ENCODE data around the gene TMEM223. TPM values are rescaled to one million over a fixed set of nuclear protein-coding genes. Genes with fewer than 3 reads are reported as not detected.
"Not testable (repeated sequence)": the region's sequence is repeated elsewhere in the genome, so short reads cannot be mapped to it uniquely, and the experiment has no call there.

TMEM223 gene
- total RNA-seq, result 10 to 100 TPM; 12.9 to 41.4 (median 21.0) TPM

DNA sequence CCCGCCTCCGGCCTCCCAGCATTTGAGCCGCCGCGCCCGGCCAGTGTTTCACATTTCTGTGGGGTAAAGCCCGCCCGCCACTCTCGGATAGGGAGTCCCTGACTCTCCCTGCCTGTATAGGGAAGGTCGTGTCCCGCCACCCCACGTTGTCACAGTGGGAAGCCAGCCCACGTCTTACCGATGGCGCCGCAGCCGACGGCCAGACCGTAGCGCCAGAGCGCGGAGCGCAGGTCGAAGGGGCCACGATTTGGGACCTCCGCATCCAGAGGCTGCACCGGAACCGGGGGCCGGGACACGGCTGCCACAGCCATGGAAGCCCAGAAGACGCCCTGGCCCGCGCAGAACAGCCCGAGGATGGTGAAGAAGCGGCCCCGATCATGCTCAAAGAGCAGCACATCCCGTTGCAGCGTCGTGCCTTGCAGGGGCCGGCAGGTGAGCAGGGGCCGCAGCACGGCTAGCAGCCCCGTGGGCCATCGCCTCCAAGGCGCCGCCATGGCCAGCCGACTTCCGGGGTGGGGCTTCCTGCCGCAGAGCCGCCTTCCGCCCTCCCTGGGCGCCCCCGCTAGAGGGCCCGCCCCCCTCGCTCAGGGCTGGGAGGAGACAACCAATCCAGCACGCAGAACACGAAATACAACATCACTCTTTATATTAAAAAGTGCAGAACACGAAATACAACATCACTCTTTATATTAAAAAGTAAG lies at the start of gene TMEM223:
TSS of gene TMEM223 (minus strand) at position 506 of the 701 bp plus-strand sequence. CDS start at position 494, 12 bp downstream.
- 0% methylated on average over 48 to 54 of the region's 58 CpGs for WGBS, 2 donors
- TF ChIP-seq, protein P1, sequence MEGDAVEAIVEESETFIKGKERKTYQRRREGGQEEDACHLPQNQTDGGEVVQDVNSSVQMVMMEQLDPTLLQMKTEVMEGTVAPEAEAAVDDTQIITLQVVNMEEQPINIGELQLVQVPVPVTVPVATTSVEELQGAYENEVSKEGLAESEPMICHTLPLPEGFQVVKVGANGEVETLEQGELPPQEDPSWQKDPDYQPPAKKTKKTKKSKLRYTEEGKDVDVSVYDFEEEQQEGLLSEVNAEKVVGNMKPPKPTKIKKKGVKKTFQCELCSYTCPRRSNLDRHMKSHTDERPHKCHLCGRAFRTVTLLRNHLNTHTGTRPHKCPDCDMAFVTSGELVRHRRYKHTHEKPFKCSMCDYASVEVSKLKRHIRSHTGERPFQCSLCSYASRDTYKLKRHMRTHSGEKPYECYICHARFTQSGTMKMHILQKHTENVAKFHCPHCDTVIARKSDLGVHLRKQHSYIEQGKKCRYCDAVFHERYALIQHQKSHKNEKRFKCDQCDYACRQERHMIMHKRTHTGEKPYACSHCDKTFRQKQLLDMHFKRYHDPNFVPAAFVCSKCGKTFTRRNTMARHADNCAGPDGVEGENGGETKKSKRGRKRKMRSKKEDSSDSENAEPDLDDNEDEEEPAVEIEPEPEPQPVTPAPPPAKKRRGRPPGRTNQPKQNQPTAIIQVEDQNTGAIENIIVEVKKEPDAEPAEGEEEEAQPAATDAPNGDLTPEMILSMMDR (IDR thresholded peaks at IDR 0.05), result no peak
- TF ChIP-seq POLR2A (IDR thresholded peaks at IDR 0.05), result no peak
- peak within 1 kb of the TSS; percentile 77 for H3K4me3 ChIP-seq (ENCODE audit: low read depth, poor library complexity, severe bottlenecking)
- intact Hi-C loops (cut with DNase I; ENCODE audit: low total_unique reads), result loop anchor here (10.0 kb wide), 1 partner anchor 63 kb away; no protein-coding TSS in a partner anchor
- DNase-seq (ENCODE audit: low spot score in 2 of 2), result peak; percentile 79 to 97

GRCh38 chr11:62840721-62841360 lies 49.0 kb upstream of the TMEM223 start:
- intact Hi-C loops (cut with DNase I; ENCODE audit: low total_unique reads), result loop anchor here (10.0 kb wide), 1 partner anchor 1686 kb away; no protein-coding TSS in a partner anchor
- DNase-seq (ENCODE audit: low spot score in 2 of 2), result peak; percentile 78 to 97
- WGBS, 2 donors, result 0 to 1% methylated on average over 41 of the region's 41 CpGs
- not testable (repeated sequence) for H3K4me3 ChIP-seq (ENCODE audit: low read depth, poor library complexity, severe bottlenecking)

DNA sequence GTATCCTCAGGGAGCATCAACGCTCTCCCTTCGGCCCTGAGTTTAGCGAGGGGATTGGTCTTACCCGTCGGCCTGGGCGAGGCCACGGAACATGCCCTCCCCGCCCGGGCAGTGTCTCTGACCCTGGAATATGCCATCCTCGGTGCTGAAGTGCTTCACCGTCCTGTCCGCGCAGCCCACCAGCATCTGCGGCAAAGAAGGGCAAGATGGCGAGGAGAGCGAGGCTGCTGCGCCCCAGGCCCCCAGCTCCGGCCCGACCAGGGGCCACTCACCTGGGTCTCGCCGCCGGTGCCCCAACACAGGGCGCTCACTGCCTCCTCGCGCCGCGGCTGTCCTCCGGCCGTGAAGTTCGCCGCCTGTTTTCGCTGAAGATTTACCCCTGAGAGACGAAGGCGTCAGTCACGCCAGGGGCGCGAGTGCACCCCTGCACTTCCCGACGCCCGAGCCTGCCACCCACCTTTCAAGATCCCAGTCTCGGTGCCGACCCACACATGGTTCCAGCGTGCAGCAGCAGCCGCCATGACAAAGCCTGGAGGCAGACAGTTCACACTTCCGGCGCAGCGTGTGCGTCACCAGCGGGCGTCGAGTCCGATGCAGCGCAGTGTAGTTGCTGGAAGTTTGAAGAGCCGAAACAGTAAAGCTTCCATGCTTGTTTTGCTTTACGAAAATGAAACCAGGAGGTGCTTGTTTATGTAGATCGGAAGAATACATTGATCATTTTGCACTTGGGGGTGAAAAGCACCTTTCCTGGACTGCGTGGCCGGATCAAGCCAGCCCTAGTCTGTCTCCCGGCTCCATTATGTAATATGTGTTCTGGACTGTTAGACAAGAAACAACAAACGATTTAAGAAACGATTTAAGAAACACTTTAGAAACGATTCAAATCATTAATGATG lies 47.5 kb upstream of the TMEM223 start, which contains the start of gene WDR74:
TSS of gene WDR74 (minus strand) at position 541 of the 896 bp plus-strand sequence. CDS start at position 521, 20 bp downstream.
- intact Hi-C loops (cut with DNase I; ENCODE audit: low total_unique reads), result no loop called here
- DNase-seq (ENCODE audit: low spot score in 2 of 2), result peak; percentile 92 to 98
- TF ChIP-seq, protein P1 (IDR thresholded peaks at IDR 0.05), result no peak
- TF ChIP-seq POLR2A (IDR thresholded peaks at IDR 0.05), result peak in 1 of 2 donors; percentile 79
- H3K4me3 ChIP-seq (ENCODE audit: low read depth, poor library complexity, severe bottlenecking), result peak within 1 kb of the TSS; percentile 67
- WGBS, 2 donors, result 1% methylated on average over 30 to 54 of the region's 62 CpGs

DNA sequence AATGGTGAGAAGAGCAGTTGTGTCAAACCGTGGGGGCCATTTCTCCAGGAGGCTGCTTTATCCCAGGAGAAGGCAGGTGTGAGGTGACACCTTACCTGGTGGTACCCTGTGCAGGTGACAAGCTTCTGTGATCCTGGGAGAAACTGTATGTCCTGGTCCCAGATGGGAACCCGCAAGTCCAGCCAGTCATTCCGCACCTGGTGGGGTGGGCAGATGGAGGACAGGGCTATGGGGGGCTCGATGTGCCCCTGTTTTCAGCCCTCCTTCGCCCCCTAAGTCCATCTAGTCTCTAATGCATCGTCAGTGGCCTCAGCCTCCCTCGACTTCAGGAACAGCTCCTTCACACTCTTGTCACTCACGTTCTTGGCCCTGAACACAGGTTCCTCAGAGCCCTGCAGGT lies 43.5 kb upstream of the TMEM223 start:
- H3K4me3 ChIP-seq (ENCODE audit: low read depth, poor library complexity, severe bottlenecking), result no peak overlapping the region
- intact Hi-C loops (cut with DNase I; ENCODE audit: low total_unique reads), result no loop called here
- TF ChIP-seq, protein P1 (IDR thresholded peaks at IDR 0.05), result no peak
- TF ChIP-seq POLR2A (IDR thresholded peaks at IDR 0.05), result no peak
- whole genome bisulfite sequencing, 2 donors, result 81 to 89% methylated on average over 8 of the region's 8 CpGs
- DNase-seq (ENCODE audit: low spot score in 2 of 2), result no peak

- TF ChIP-seq POLR2A (IDR thresholded peaks at IDR 0.05), result no peak
- TF ChIP-seq, protein P1 (IDR thresholded peaks at IDR 0.05), result no peak
- intact Hi-C loops (cut with DNase I; ENCODE audit: low total_unique reads), result no loop called here
Observed at GRCh38 chr11:62832336-62833234, 40.8 kb upstream of the TMEM223 start, which contains the start of gene TEX54. Gene TEX54, minus strand, starts transcription at chr11:62832841.

More at GRCh38 chr11:62832336-62833234, 40.8 kb upstream of the TMEM223 start, which contains the start of gene TEX54:
- peak within 1 kb of the TSS; percentile 88 for H3K4me3 ChIP-seq (ENCODE audit: low read depth, poor library complexity, severe bottlenecking)
- DNase-seq (ENCODE audit: low spot score in 2 of 2), result peak; percentile 34 to 92
- WGBS, 2 donors, result 6 to 7% methylated on average over 40 of the region's 40 CpGs
